Ovary (tissue), 9 donors: ENCODE data around the gene GMPS. TPM values are rescaled to one million over a fixed set of nuclear protein-coding genes. Genes with fewer than 3 reads are reported as not detected.
"Not testable (repeated sequence)": the region's sequence is repeated elsewhere in the genome, so short reads cannot be mapped to it uniquely, and the experiment has no call there.

Experiments
- DNase-seq, 5 donors: peaks; one replicate each; pipeline ENCODE4 v3.0.0-alpha.2; 2019 to 2020
- H3K27ac ChIP-seq, 2 donors: fragments of 200-600 bp; one replicate each; pipeline versions ENCODE4 v1.5.1 to v1.8.0; 2019 to 2022
- H3K27me3 ChIP-seq: fragments of 200-600 bp; one replicate; pipeline ENCODE4 v1.8.0; 2022
- H3K36me3 ChIP-seq: fragments of 200-600 bp; sonication (generic); one replicate; pipeline ENCODE4 v1.5.1; 2019
- H3K4me1 ChIP-seq: one replicate; pipeline ENCODE4 v1.8.1; 2013; ENCODE audit warnings: mild to moderate bottlenecking, moderate library complexity; ENCODE audit not compliant: insufficient read depth
- H3K4me3 ChIP-seq: fragments of 200-600 bp; sonication (generic); one replicate; pipeline ENCODE4 v1.5.1; 2017
- H3K9me3 ChIP-seq, 2 donors: fragments of 200-600 bp in 1 of 2; sonication (generic) in 1 of 2; one replicate each; pipeline versions ENCODE4 v1.5.1 to v1.8.1; 2013 to 2019; ENCODE audit warnings: mild to moderate bottlenecking in 1 of 2, moderate library complexity in 1 of 2
- CTCF ChIP-seq, 3 donors: fragments of 450-650 bp in 2 of 3; fragments of 200-600 bp in 1 of 3; IDR thresholded peaks; one replicate each; pipeline versions ENCODE4 v1.5.1 to v1.8.0; 2016 to 2022; ENCODE audit warnings: antibody characterized with exemption in 3 of 3, mild to moderate bottlenecking in 1 of 3
- EP300 ChIP-seq: sonication (generic); formaldehyde crosslinking; IDR thresholded peaks from one replicate; pipeline ENCODE4 v1.6.1; 2017; ENCODE audit warnings: antibody characterized with exemption
- POLR2A ChIP-seq: fragments of 450-650 bp; IDR thresholded peaks from one replicate; pipeline ENCODE4 v1.6.1; 2017; ENCODE audit warnings: antibody characterized with exemption, mild to moderate bottlenecking, moderate library complexity
- WGBS, 3 donors: extraction: QIAGEN DNeasy Blood & Tissue Kit in 1 of 3; methylation state at CpG; one replicate each; pipeline versions ENCODE4 v1.1.5 to v1.1.7; 2013 to 2017; 5-methylcytosine and 5-hydroxymethylcytosine counted together
- intact Hi-C, 4 donors: fragments of 100-400 bp; cut with DNase I; formaldehyde crosslinking; loops; one replicate each; pipeline versions ENCODE4 v1.11.0 to v1.15.1; 2022 to 2023
- polyA plus RNA-seq, 2 donors: library from polyadenylated mRNA; stranded (reverse); fragments of 200-250 nt in 1 of 2; fragments of 350-450 nt in 1 of 2; fragmentation: Illumina TruSeq in 1 of 2; extraction: RNeasy Lipid Tissue Mini Kit (QIAGEN cat#74804) in 1 of 2; gene quantifications; one replicate each; pipeline ENCODE4 v1.2.3, GENCODE V29; 2013 to 2014
- total RNA-seq, 7 donors: library from RNA; depleted of rRNA in 2 of 7; stranded (reverse); fragments of >200 nt in 2 of 7; fragmentation: NEBNext Ultra II Directional in 3 of 7; extraction: Animal tissue kit (Norgen Biotek cat#: 25700) in 3 of 7; gene quantifications; one replicate each; pipeline versions ENCODE4 v1.1.0 to v1.2.4, GENCODE V29; 2016 to 2023
- donor health status: DM: no; HTN: no; CAD: no; lungs with moderate emphysema.
- donor health status: DM: no; HTN: no; CAD: no.
- donor health status: Bipolar disorder and iron deficiency.
- donor health status: DM: yes; HTN: yes; CAD: no.
- donor health status: DM: no; HTN: no; CAD: no.
- donor health status: DM: yes; HTN: yes; CAD: no.

The GMPS gene
- total and polyA plus RNA-seq, 9 donors: 16.2 to 62.1 (median 48.8) TPM

GRCh38 chr3:155884292-155884691 lies 13.8 kb downstream of the GMPS start:
- Histone ChIP-seq H3K27ac (no peak overlapping the region), H3K4me1 (peaks cover 5% of the 10 kb centered on the region)
- no peak for DNase-seq

GRCh38 chr3:155885292-155885691 lies 14.8 kb downstream of the GMPS start:
- intact Hi-C loops: no loop called here
- Histone ChIP-seq H3K4me3 (no peak overlapping the region), H3K9me3 (no peaks in the 10 kb centered on the region), H3K36me3 (no peaks in the 10 kb centered on the region), H3K27ac (no peak overlapping the region), H3K4me1 (peaks cover 5% of the 10 kb centered on the region), H3K27me3 (no peaks in the 10 kb centered on the region)
- TF ChIP-seq CTCF (IDR thresholded peaks at IDR 0.05) (no peak), EP300 (no peak), POLR2A (no peak)
- DNase-seq: no peak

More at GRCh38 chr3:155884292-155884691, 13.8 kb downstream of the GMPS start:
- Histone ChIP-seq H3K4me3 (no peak overlapping the region), H3K9me3 (no peaks in the 10 kb centered on the region), H3K36me3 (no peaks in the 10 kb centered on the region), H3K27me3 (no peaks in the 10 kb centered on the region)
- intact Hi-C loops: no loop called here
- no peak for TF ChIP-seq CTCF (IDR thresholded peaks at IDR 0.05)
- TF ChIP-seq POLR2A: no peak
- no peak for TF ChIP-seq EP300
- WGBS, 3 donors: 88 to 90% (median 89%) methylated on average over 7 of the region's 7 CpGs

- H3K4me1 ChIP-seq: peaks cover 10% of the 10 kb centered on the region
- intact Hi-C loops: not testable (repeated sequence)
- 95% methylated on average over 8 of the region's 8 CpGs for WGBS, 3 donors
Observed at GRCh38 chr3:155886348-155886747, 15.9 kb downstream of the GMPS start.

GRCh38 chr3:155886915-155887314 lies 16.5 kb downstream of the GMPS start:
- intact Hi-C loops: no loop called here
- no peak overlapping the region for H3K27ac ChIP-seq
- WGBS, 3 donors: 61 to 67% (median 66%) methylated on average over 1 of the region's 1 CpG

More at GRCh38 chr3:155886348-155886747, 15.9 kb downstream of the GMPS start:
- H3K9me3 ChIP-seq, H3K4me3 ChIP-seq, H3K36me3 ChIP-seq, DNase-seq, H3K27ac ChIP-seq, H3K27me3 ChIP-seq: not testable (repeated sequence)

GRCh38 chr3:155889212-155889611 lies 18.8 kb downstream of the GMPS start:
- intact Hi-C loops: no loop called here
- 76 to 93% (median 88%) methylated on average over 5 of the region's 5 CpGs for whole genome bisulfite sequencing, 3 donors
- TF ChIP-seq POLR2A: no peak
- TF ChIP-seq EP300: no peak
- no peak for TF ChIP-seq CTCF (IDR thresholded peaks at IDR 0.05)
- Histone ChIP-seq H3K36me3 (no peaks in the 10 kb centered on the region), H3K27ac (no peak overlapping the region), H3K27me3 (no peaks in the 10 kb centered on the region), H3K4me3 (no peak overlapping the region), H3K9me3 (no peaks in the 10 kb centered on the region), H3K4me1 (peaks cover 11% of the 10 kb centered on the region)
- DNase-seq: no peak

More at GRCh38 chr3:155886915-155887314, 16.5 kb downstream of the GMPS start:
- H3K36me3 ChIP-seq: no peaks in the 10 kb centered on the region
- DNase-seq: no peak
- H3K9me3 ChIP-seq: no peaks in the 10 kb centered on the region
- H3K4me3 ChIP-seq: no peak overlapping the region
- TF ChIP-seq POLR2A: no peak
- no peak for TF ChIP-seq CTCF (IDR thresholded peaks at IDR 0.05)
- no peak for TF ChIP-seq EP300
- H3K27me3 ChIP-seq: no peaks in the 10 kb centered on the region
- H3K4me1 ChIP-seq: peaks cover 13% of the 10 kb centered on the region
